SU-DHL-6 (cell line): ENCODE results near the gene BAIAP3.

Experiments used
- H2AFZ ChIP-seq: fragments of 200-600 bp; sonication (generic); 2 replicates; pipeline ENCODE4 v1.6.1; 2014; ENCODE audit warnings: low read depth, mild to moderate bottlenecking, moderate library complexity, mixed read lengths, antibody characterized with exemption, low read length; ENCODE audit not compliant: severe bottlenecking
- H3F3A ChIP-seq: fragments of 200-600 bp; shearing (Covaris generic); 2 replicates; pipeline ENCODE4 v1.6.0; 2016; ENCODE audit warnings: antibody characterized with exemption, mild to moderate bottlenecking; ENCODE audit not compliant: insufficient read depth
- H3K27ac ChIP-seq: fragments of 200-600 bp; sonication (generic); 2 replicates; pipeline ENCODE4 v1.5.1; 2016; ENCODE audit warnings: low read depth, mild to moderate bottlenecking, low read length, moderate library complexity, mixed read lengths
- H3K27me3 ChIP-seq: fragments of 200-600 bp; sonication (generic), shearing (Covaris generic); 2 replicates; pipeline ENCODE4 v1.6.0; 2014; ENCODE audit warnings: mild to moderate bottlenecking, low read length
- H3K36me3 ChIP-seq: fragments of 200-600 bp; sonication (generic); 2 replicates; pipeline ENCODE4 v1.6.1; 2014; ENCODE audit warnings: mild to moderate bottlenecking, low read length, mixed read lengths
- H3K4me2 ChIP-seq: fragments of 300-600, 200-600 bp; shearing (Covaris generic), sonication (generic); 2 replicates; pipeline ENCODE4 v1.6.0; 2014; ENCODE audit warnings: low read length, low read depth, mild to moderate bottlenecking; ENCODE audit not compliant: poor library complexity, severe bottlenecking
- H3K4me3 ChIP-seq: fragments of 200-600 bp; sonication (generic); 2 replicates; pipeline ENCODE4 v1.5.1; 2014; ENCODE audit warnings: antibody characterized with exemption, low read length, mild to moderate bottlenecking, mixed read lengths; ENCODE audit not compliant: insufficient read depth, poor library complexity, severe bottlenecking
- H3K79me2 ChIP-seq: fragments of 200-600 bp; sonication (generic); 2 replicates; pipeline ENCODE4 v1.6.1; 2014; ENCODE audit warnings: mild to moderate bottlenecking, low read length, moderate library complexity; ENCODE audit not compliant: insufficient read depth
- H3K9ac ChIP-seq: fragments of 200-600 bp; sonication (generic); 2 replicates; pipeline ENCODE4 v1.7.0; 2014; ENCODE audit warnings: mild to moderate bottlenecking, low read length
- H3K9me2 ChIP-seq: fragments of 200-600 bp; sonication (generic); replicated peaks from 2 replicates; pipeline ENCODE4 v1.6.1; 2014; ENCODE audit warnings: low read length; ENCODE audit not compliant: insufficient read depth
- H3K9me3 ChIP-seq: fragments of 200-600 bp; sonication (generic); 2 replicates; pipeline ENCODE4 v1.6.1; 2014; ENCODE audit warnings: low read length, mixed read lengths; ENCODE audit not compliant: insufficient read depth
- H4K20me1 ChIP-seq: fragments of 200-600 bp; sonication (generic); 2 replicates; pipeline ENCODE4 v1.6.1; 2014; ENCODE audit warnings: low read depth, mild to moderate bottlenecking, antibody characterized with exemption, low read length, moderate library complexity, mixed read lengths
- CTCF ChIP-seq: fragments of 200-600 bp; sonication (generic); IDR thresholded peaks from one replicate; pipeline ENCODE4 v1.5.1; 2017; ENCODE audit warnings: antibody characterized with exemption, mild to moderate bottlenecking, low read length, moderate library complexity; ENCODE audit not compliant: insufficient read depth, poor library complexity, severe bottlenecking
- EZH2phosphoT487 ChIP-seq: fragments of 200-600 bp; sonication (generic), shearing (Covaris generic); conservative IDR thresholded peaks from 2 replicates; pipeline ENCODE4 v1.6.1; 2018; ENCODE audit warnings: mild to moderate bottlenecking, antibody characterized with exemption, low read length, moderate library complexity, mixed read lengths

The BAIAP3 gene

DNA sequence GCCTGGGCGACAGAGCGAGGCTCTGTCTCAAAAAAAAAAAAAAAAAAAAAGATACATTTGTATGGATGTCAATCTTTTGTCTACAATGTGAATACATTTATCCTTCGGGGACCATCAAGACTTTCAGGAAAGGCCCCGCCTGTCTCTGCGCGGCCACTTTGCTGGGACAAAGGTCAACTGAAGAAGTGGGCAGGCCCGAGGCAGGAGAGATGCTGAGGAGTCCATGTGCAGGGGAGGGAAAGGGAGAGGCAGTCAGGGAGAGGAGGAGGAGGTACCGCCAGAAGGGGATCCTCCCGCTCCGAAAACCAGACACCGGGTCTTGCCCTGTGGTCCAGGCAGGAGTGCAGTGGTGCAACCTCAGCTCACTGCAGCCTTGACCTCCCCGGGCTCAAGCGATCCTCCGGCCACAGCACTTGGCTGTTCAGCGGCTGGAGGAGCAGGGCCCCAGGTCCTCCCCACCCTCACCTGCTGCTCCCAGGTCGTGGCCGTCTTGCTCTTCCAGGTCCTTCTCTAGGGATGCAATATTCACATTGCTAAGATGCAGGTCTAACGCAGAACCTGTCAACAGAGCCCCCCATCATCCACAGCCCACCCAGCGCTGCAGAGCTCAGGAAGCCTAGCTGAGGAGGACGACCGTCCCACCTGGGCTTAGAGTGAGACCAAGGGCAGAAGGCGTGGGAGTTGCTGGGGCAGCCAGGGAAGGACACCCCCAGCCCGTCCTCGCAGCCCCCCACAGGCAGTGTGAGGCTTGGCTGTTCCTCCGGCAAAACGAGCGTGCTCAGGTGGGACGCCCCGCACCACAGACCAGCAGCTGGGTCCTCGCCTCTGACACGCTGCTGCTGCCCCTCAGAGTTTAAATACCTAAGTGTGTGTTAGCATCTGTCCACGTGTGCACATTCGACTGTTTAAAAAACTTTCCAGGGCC lies 37.9 kb downstream of the BAIAP3 start:
- Histone ChIP-seq H3K27me3 (no peaks in the 10 kb centered on the region), H3F3A (no peaks in the 10 kb centered on the region), H3K9me2 (no peaks in the 10 kb centered on the region), H3K36me3 (no peaks in the 10 kb centered on the region), H3K4me2 (no peak overlapping the region), H4K20me1 (no peaks in the 10 kb centered on the region), H3K9ac (no peak overlapping the region), H3K4me3 (no peak overlapping the region), H3K79me2 (no peaks in the 10 kb centered on the region), H2AFZ (no peak overlapping the region), H3K27ac (no peak overlapping the region), H3K9me3 (no peaks in the 10 kb centered on the region)
- TF ChIP-seq EZH2phosphoT487: no peak
- TF ChIP-seq CTCF: no peak

- Histone ChIP-seq H3K27me3 (no peaks in the 10 kb centered on the region), H3K4me2 (no peak overlapping the region), H3F3A (no peaks in the 10 kb centered on the region), H3K9me3 (no peaks in the 10 kb centered on the region), H4K20me1 (no peaks in the 10 kb centered on the region), H3K9ac (no peak overlapping the region), H3K9me2 (no peaks in the 10 kb centered on the region), H2AFZ (no peak overlapping the region), H3K36me3 (no peaks in the 10 kb centered on the region), H3K79me2 (no peaks in the 10 kb centered on the region), H3K4me3 (no peak overlapping the region), H3K27ac (no peak overlapping the region)
- TF ChIP-seq EZH2phosphoT487 (no peak), CTCF (no peak)
These were observed 39.0 kb downstream of the BAIAP3 start for GRCh38 chr16:1372292-1372950.

- Histone ChIP-seq H4K20me1 (no peaks in the 10 kb centered on the region), H3K4me3 (no peak overlapping the region), H3K9ac (no peak overlapping the region), H2AFZ (no peak overlapping the region), H3K27ac (no peak overlapping the region), H3K9me3 (no peaks in the 10 kb centered on the region), H3K4me2 (no peak overlapping the region), H3K36me3 (no peaks in the 10 kb centered on the region), H3F3A (no peaks in the 10 kb centered on the region), H3K9me2 (no peaks in the 10 kb centered on the region), H3K27me3 (no peaks in the 10 kb centered on the region), H3K79me2 (peaks cover 11% of the 10 kb centered on the region; the same call in 1 of the 2 replicates)
- no peak for TF ChIP-seq CTCF
- no peak for TF ChIP-seq EZH2phosphoT487
These were observed 41.2 kb downstream of the BAIAP3 start for GRCh38 chr16:1374418-1375297.
